Stimulated activated naive CD8-positive, alpha-beta T cell treated with anti-CD3 and anti-CD28 coated beads, Interleukin-15, Interleukin-2, amounts not matched to agents 100 ng/mL and 50 ng/mL, for 24 hours (primary cell): Measurements from ENCODE around the gene CHST9.
"Not testable (repeated sequence)": the region's sequence is repeated elsewhere in the genome, so short reads cannot be mapped to it uniquely, and the experiment has no call there.

Experiments used
- H3K27ac Mint-ChIP-seq: one replicate; pipeline ENCODE4 v1.8.0; 2021; ENCODE audit warnings: mild to moderate bottlenecking, mixed read lengths
- H3K27me3 Mint-ChIP-seq: one replicate; pipeline ENCODE4 v1.8.0; 2021; ENCODE audit warnings: mixed read lengths
- H3K36me3 Mint-ChIP-seq: one replicate; pipeline ENCODE4 v1.8.0; 2021; ENCODE audit warnings: low read depth, mixed read lengths
- H3K4me1 Mint-ChIP-seq: one replicate; pipeline ENCODE4 v1.8.0; 2021; ENCODE audit warnings: low read depth, mixed read lengths
- H3K4me3 Mint-ChIP-seq: one replicate; pipeline ENCODE4 v1.8.0; 2021; ENCODE audit warnings: mild to moderate bottlenecking, mixed read lengths
- H3K9me3 Mint-ChIP-seq: one replicate; pipeline ENCODE4 v1.8.0; 2021; ENCODE audit warnings: mixed read lengths

The CHST9 gene

GRCh38 chr18:26927822-26928221, 257.3 kb downstream of the CHST9 start:
- H3K27ac Mint-ChIP-seq, H3K9me3 Mint-ChIP-seq, H3K4me1 Mint-ChIP-seq, H3K4me3 Mint-ChIP-seq, H3K27me3 Mint-ChIP-seq, H3K36me3 Mint-ChIP-seq: not testable (repeated sequence)

- H3K27ac Mint-ChIP-seq, result no peak overlapping the region
- no peak overlapping the region for H3K4me3 Mint-ChIP-seq
- peaks cover 9% of the 10 kb centered on the region for H3K9me3 Mint-ChIP-seq
- no peaks in the 10 kb centered on the region for H3K4me1 Mint-ChIP-seq
- no peaks in the 10 kb centered on the region for H3K27me3 Mint-ChIP-seq
- no peaks in the 10 kb centered on the region for H3K36me3 Mint-ChIP-seq
Observed at GRCh38 chr18:26926066-26926675, 258.9 kb downstream of the CHST9 start.

- Mint-ChIP-seq H3K36me3 (no peaks in the 10 kb centered on the region), H3K4me3 (no peak overlapping the region), H3K9me3 (peaks cover 9% of the 10 kb centered on the region), H3K27me3 (no peaks in the 10 kb centered on the region), H3K4me1 (no peaks in the 10 kb centered on the region), H3K27ac (no peak overlapping the region)
Observed at GRCh38 chr18:26925313-26925712, 259.8 kb downstream of the CHST9 start.

- no peaks in the 10 kb centered on the region for H3K9me3 Mint-ChIP-seq
- no peak overlapping the region for H3K27ac Mint-ChIP-seq
- H3K27me3 Mint-ChIP-seq, result no peaks in the 10 kb centered on the region
- H3K36me3 Mint-ChIP-seq, result no peaks in the 10 kb centered on the region
- H3K4me1 Mint-ChIP-seq, result no peaks in the 10 kb centered on the region
- H3K4me3 Mint-ChIP-seq, result no peak overlapping the region
Observed at GRCh38 chr18:26922313-26922712, 262.8 kb downstream of the CHST9 start.

- Mint-ChIP-seq H3K36me3 (no peaks in the 10 kb centered on the region), H3K4me1 (no peaks in the 10 kb centered on the region), H3K27ac (no peak overlapping the region), H3K27me3 (no peaks in the 10 kb centered on the region), H3K4me3 (no peak overlapping the region), H3K9me3 (peaks cover 4% of the 10 kb centered on the region)
Observed at GRCh38 chr18:26920644-26921043, 264.5 kb downstream of the CHST9 start.

- Mint-ChIP-seq H3K4me3 (no peak overlapping the region), H3K27ac (no peak overlapping the region), H3K36me3 (no peaks in the 10 kb centered on the region), H3K9me3 (peaks cover 4% of the 10 kb centered on the region), H3K4me1 (no peaks in the 10 kb centered on the region), H3K27me3 (no peaks in the 10 kb centered on the region)
Observed at GRCh38 chr18:26919627-26920026, 265.5 kb downstream of the CHST9 start.

- Mint-ChIP-seq H3K27me3 (no peaks in the 10 kb centered on the region), H3K36me3 (no peaks in the 10 kb centered on the region)
Observed at GRCh38 chr18:26919201-26919600, 265.9 kb downstream of the CHST9 start.

GRCh38 chr18:26911840-26912239, 273.3 kb downstream of the CHST9 start:
- Mint-ChIP-seq H3K36me3 (no peaks in the 10 kb centered on the region), H3K27me3 (no peaks in the 10 kb centered on the region), H3K4me3 (no peak overlapping the region)

More at GRCh38 chr18:26919201-26919600, 265.9 kb downstream of the CHST9 start:
- no peak overlapping the region for H3K27ac Mint-ChIP-seq
- no peaks in the 10 kb centered on the region for H3K4me1 Mint-ChIP-seq
- no peak overlapping the region for H3K4me3 Mint-ChIP-seq
- peaks cover 4% of the 10 kb centered on the region for H3K9me3 Mint-ChIP-seq

GRCh38 chr18:26909599-26910290, 275.4 kb downstream of the CHST9 start:
- Mint-ChIP-seq H3K36me3 (no peaks in the 10 kb centered on the region), H3K27ac (no peak overlapping the region), H3K4me3 (no peak overlapping the region), H3K4me1 (no peaks in the 10 kb centered on the region), H3K27me3 (no peaks in the 10 kb centered on the region), H3K9me3 (peaks cover 16% of the 10 kb centered on the region)

More at GRCh38 chr18:26911840-26912239, 273.3 kb downstream of the CHST9 start:
- peaks cover 5% of the 10 kb centered on the region for H3K9me3 Mint-ChIP-seq
- H3K27ac Mint-ChIP-seq, result no peak overlapping the region
- H3K4me1 Mint-ChIP-seq, result no peaks in the 10 kb centered on the region

GRCh38 chr18:26908906-26909305, 276.2 kb downstream of the CHST9 start:
- Mint-ChIP-seq H3K27ac (no peak overlapping the region), H3K36me3 (no peaks in the 10 kb centered on the region), H3K4me3 (no peak overlapping the region), H3K27me3 (no peaks in the 10 kb centered on the region), H3K9me3 (peaks cover 19% of the 10 kb centered on the region), H3K4me1 (no peaks in the 10 kb centered on the region)

- H3K9me3 Mint-ChIP-seq, result peaks cover 28% of the 10 kb centered on the region
- no peak overlapping the region for H3K4me3 Mint-ChIP-seq
- H3K36me3 Mint-ChIP-seq, result no peaks in the 10 kb centered on the region
- no peak overlapping the region for H3K27ac Mint-ChIP-seq
- H3K4me1 Mint-ChIP-seq, result no peaks in the 10 kb centered on the region
- no peaks in the 10 kb centered on the region for H3K27me3 Mint-ChIP-seq
Observed at GRCh38 chr18:26902291-26902690, 282.8 kb downstream of the CHST9 start.

GRCh38 chr18:26901020-26901419, 284.1 kb downstream of the CHST9 start:
- Mint-ChIP-seq H3K36me3 (no peaks in the 10 kb centered on the region), H3K4me1 (no peaks in the 10 kb centered on the region), H3K4me3 (no peak overlapping the region), H3K27me3 (no peaks in the 10 kb centered on the region), H3K9me3 (peaks cover 22% of the 10 kb centered on the region), H3K27ac (no peak overlapping the region)

GRCh38 chr18:26894426-26894825, 290.7 kb downstream of the CHST9 start:
- H3K27ac Mint-ChIP-seq, result no peak overlapping the region
- H3K27me3 Mint-ChIP-seq, result no peaks in the 10 kb centered on the region
- no peak overlapping the region for H3K4me3 Mint-ChIP-seq

GRCh38 chr18:26893996-26894395, 291.1 kb downstream of the CHST9 start:
- H3K27me3 Mint-ChIP-seq, result no peaks in the 10 kb centered on the region
- no peaks in the 10 kb centered on the region for H3K36me3 Mint-ChIP-seq
- no peak overlapping the region for H3K4me3 Mint-ChIP-seq
- no peaks in the 10 kb centered on the region for H3K9me3 Mint-ChIP-seq
- no peak overlapping the region for H3K27ac Mint-ChIP-seq
- H3K4me1 Mint-ChIP-seq, result no peaks in the 10 kb centered on the region

More at GRCh38 chr18:26894426-26894825, 290.7 kb downstream of the CHST9 start:
- Mint-ChIP-seq H3K9me3 (no peaks in the 10 kb centered on the region), H3K36me3 (no peaks in the 10 kb centered on the region), H3K4me1 (no peaks in the 10 kb centered on the region)

GRCh38 chr18:26888259-26888658, 296.8 kb downstream of the CHST9 start:
- Mint-ChIP-seq H3K9me3 (no peaks in the 10 kb centered on the region), H3K4me1 (no peaks in the 10 kb centered on the region), H3K27me3 (no peaks in the 10 kb centered on the region), H3K27ac (no peak overlapping the region), H3K36me3 (no peaks in the 10 kb centered on the region), H3K4me3 (no peak overlapping the region)
